Activated T-helper 9 cell treated with anti-CD3 and anti-CD28 coated beads, Interleukin-2, amount 50 U/mL, for 16 hours (primary cell): ENCODE data around the gene CYP26B1.

Source experiments
- DNase-seq: peaks from one replicate; pipeline ENCODE4 v3.0.0-alpha.2; 2020; ENCODE audit warnings: low read depth

The CYP26B1 gene

DNA sequence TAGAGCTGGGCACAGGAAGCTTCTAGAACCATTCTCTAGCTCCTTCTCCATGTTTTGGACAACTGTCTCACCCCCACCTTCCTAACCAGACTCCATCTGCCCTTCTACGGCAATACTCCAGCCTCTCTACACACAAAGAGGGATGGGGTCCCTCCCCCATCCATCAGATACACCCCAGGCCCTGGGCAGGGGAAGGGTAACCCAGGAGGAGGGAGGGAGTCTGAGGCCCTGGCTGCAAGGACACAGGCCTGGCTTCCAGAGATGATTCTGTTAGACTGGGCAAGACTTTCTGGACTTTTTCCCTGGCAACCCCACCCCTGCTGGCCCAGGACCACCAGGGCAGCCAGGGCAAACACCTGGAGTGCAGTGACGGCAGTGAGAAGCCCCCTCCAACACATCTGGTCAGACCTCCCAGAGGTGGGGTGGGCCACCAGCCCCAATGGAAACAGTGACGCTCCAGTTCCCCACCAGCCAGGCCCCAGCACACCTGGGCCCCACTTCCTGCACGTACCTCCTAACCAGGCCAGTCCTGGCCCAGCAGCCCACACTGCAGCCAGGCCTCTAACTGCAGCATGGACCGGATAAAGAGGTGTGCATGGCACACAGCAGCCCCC is 6.5 kb downstream of the CYP26B1 start:
- no peak for DNase-seq

DNA sequence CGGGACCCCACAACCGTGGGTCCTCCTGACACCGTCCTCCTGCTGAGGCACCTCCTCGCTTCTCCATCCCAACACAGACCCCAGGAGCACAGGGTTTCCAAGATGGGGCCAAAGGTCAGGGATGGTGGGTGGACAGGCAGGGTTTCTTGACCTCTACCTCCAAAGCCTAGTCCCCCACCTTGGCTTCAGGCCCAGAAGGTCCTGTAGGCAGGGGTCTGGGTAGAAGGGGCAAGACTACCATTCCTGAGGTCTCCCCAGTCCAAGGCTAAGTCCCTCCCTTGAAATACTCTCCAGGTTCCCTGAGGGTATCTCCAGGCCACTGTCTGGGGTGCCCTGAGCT is 7.1 kb downstream of the CYP26B1 start:
- DNase-seq, result no peak

DNA sequence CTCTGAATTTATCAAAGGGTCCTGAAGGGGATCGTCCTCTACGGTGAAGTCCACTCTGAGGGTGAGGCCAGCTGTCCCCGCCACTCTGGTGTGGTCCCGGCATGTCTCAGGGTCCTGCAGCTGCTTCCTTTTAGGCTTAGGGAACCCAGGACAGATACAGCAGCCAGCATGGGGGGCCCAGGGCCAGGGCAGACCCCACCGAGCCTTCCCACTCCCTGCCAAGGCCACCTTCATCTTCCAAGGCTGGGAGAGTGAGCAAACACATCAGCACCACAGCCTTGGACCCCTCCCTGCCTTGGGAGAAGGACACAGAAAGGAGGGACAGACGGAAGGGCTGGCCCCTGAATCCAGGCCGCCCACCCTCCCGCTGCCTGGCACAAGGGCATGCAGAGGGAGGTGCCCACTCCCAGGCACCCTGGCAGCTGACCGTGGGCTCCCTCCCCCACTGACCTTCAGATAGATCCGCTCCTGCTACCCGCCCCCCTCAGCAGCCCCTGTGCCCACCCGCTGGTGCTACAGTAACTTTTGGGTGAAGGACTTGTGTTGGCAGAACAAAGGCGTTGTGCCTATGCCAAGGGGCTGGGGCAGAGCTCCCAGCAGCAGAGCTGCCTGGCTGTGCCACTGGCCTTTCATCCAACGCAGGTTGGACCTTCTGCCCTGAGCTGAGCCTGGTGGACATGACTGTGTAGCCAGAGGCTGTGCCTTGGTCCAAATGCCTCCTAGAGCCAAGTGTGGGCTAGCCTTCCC is 7.6 kb downstream of the CYP26B1 start:
- DNase-seq, result no peak

- no peak for DNase-seq
Measured at GRCh38 chr2:72139471-72139873, 8.2 kb downstream of the CYP26B1 start.

DNA sequence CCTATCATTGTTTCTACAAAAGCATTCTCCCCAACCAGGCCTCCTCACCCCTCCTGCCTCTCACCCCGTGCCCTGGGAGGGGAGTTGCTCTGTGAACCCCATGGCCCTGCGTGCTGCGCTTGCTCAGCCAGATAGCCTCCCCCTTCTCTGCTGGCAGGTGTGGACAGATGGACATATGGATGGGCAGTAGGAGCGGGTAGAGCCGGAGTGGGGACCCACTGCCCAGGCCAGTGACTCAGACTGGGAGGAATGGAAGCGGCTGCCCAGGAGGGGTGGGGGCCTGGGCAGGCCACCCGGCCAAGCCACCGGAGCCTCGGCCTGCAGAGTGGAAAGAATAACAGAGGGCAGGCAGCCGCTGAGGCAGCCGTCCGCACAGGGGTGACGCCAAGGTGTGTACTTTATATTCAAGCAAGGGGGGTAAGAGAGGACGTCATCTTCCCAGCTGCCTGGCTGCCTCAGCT is 8.7 kb downstream of the CYP26B1 start:
- DNase-seq, result no peak

DNA sequence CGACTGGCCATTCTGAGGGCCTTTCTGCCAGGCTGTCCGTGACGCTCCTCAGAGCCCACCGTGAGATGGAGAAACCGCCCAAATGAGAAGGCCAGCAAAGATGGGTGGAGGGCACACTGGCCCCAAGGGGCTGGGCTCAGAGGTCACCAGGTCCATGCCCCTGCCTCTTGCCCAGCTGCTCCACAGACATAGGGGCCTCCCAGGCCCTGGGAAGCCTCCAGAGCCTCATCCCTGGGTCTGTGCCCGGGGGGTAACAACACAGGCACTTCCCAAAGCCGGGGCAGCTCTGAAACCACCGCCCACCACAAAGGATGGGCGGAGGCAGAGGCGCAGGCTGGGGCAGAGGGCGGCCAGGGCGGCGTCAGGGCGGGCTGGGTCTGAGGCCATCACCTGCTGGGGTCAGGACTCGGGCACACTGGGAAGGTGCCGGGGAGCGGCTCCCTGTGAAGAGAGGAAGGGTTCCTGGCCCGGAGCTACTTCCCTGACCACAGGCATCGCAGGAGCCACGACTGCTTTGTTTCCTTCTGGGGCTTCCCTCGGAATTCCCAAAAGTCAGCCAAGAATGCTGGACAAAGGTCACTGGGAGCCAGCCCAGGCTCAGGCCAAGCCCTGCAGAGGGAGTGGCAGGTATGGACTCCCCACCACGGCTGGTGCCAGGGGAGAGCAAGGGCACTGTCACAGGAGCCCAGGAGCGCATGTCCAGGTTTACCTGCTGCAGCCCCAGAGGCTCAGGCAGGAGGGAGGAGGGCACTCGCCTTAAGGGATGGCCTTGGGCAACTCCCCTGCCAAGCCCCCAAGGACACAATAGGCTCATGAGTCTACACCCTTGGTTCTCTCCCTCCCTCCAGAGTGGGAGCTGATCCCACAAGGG is 9.4 kb downstream of the CYP26B1 start:
- no peak for DNase-seq

DNA sequence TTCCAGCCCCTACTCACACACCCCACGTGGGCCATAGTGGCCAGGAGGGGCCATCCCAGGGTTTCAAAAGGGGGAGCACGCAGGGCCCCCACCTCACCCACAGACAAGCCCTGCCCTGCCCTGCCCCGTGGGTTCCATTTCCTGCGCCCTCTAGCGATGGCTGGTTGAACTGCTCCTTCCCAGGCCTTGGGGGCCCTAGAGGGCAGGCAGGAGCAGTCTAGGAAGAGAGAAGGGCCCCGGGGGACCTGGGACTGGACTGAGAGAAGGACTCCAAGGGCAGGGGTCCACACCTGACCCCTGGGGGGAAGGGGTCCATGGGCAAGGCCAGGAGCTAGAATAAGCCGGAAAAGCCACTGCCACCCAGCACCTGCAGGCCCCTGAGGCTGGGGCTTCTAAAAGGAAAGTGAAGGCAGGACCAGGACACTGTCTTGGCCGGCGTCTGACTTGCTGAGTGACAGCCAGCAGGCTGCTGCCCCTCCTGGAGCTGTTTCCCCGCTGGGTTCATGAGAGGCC is 10.1 kb downstream of the CYP26B1 start:
- peak; percentile 29 for DNase-seq

GRCh38 chr2:72136933-72137497 is 10.6 kb downstream of the CYP26B1 start:
- no peak for DNase-seq

GRCh38 chr2:72136331-72136730 is 11.3 kb downstream of the CYP26B1 start:
- DNase-seq, result no peak

DNA sequence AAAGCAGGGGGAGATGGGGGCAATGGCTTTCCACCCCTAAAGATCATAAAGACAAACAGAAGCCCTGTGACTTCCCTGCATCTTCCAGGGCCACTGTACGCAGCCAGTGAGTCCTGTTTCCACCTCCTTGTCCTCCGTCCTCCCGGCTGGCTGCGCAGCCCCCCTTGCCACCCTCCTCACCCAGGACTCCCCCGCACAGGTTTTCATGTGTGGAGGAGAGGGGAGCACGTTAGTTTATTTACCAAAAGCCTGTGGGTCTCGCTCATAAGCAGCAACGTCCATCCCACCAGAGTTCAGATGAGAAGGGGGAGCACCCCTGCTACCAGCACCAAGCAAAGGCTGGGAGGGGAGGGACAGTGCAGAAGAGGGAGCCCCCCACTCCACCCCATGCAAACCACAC is 11.7 kb downstream of the CYP26B1 start:
- DNase-seq, result no peak

DNA sequence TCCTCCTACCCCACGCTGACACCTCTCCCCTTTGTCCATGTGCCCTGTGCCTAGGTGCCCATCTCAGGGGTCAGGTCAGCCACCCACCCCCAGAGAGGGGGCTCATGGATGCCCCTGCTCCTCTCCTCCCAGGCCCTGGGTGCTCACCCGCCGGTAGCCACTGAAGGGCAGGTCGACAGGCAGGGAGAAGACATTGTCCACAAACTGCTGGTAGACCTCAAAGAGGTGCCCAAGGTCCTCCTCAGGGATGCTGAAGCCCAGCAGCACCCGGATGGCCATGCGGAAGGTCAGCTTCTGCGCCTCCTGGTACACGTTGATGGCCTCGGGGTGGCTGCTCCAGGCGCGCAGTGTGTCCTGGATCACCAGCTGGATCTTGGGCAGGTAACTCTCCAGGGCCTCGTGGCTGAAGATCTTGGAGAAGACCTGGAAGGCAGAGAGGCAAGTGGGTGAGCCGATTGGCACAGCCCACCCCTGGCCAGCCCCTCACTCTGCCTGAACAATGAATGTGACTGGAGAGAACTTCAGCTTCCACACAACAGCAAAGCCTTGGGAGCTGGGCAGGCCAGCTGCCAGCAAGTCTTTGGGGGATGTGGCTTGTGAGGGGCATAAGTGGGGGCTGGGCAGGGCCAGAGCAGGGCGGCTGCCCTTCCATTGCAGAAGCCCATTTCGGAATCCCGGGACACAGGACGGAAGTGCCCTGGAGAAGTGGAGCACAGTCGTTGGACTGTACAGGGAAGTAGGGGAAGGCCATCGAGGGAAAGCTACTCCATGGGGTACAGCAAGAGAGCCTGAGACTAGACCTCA is 12.5 kb downstream of the CYP26B1 start:
- no peak for DNase-seq

- DNase-seq, result no peak
Measured at GRCh38 chr2:72134408-72134996, 13.2 kb downstream of the CYP26B1 start.

DNA sequence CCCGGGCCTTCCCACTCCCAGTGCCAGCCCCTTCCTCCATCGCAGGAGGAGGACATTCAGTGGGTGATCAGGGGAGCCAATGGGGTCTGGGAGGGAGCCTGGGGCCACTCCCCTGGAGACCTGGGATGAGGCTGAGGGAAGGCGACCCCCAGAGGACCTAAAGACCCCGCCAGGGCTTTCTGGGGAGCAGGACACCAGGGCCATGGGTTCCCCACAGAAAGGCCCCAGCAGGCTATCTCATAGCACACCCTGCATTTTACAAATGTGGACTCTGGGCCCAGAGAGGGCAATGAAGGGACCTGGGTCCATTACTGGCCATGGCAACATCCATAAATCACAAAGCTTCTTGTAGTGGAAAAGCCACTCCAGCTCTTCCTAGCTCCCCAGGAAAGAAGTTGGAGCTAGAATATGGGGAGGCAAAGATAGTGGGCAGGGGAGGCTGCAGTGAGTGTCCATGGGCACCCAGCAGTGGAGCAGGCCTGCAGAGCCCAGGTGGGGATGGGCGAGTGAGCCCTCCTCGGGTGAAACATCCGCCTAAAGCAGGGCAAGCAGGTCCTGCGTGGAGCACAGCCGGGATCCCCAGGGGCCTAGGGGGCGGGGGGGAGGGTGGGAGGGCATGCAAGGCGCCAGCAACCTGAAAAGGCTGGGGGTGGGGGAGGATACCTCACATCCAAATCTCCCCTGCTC is 13.8 kb downstream of the CYP26B1 start:
- no peak for DNase-seq

GRCh38 chr2:72132981-72133720 is 14.5 kb downstream of the CYP26B1 start:
- no peak for DNase-seq

DNA sequence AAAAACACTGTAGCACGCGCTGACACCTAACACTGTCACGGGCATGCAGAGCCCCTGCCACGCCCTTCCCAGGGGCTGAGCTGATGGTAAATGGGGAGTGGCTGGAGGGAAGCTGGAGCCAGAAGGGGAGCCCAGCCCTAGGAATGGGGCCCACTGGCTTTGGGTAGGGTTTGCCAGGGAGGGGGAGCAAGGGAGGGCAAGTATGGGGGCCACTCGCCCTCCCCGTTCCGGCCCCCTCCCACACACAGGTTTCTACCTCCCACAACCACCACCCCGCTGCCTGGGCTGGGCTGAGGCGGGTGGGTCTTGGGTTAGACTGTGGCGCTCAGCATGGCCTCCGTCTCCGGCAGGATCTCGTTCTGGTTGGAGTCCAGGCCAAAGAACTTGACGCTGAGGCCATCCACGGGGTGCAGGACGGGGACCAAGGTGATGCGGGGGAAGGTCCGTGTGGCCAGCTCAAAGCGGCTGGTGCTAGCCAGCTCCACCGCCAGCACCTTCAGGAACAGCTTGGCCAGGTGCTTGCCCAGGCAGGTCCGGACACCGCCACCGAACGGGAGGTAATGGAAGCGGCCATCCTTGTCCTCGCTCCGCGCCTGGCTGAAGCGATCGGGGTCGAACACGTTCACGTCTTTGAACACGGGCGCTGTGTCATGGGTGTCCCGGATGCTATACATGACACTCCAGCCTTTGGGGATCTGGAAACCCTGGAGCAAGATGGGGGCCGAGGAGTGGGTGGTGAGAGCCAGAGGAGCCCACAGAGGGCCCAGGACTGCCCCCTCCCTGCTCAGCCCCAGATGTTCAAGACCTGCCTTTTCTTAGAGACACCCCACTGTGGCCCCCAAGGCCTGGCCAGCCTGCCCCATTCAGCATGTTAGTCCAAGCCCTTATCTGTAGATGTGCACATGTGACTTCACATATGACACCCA is 15.5 kb downstream of the CYP26B1 start:
- DNase-seq, result no peak

- no peak for DNase-seq
Measured at GRCh38 chr2:72131371-72131891, 16.2 kb downstream of the CYP26B1 start.

DNA sequence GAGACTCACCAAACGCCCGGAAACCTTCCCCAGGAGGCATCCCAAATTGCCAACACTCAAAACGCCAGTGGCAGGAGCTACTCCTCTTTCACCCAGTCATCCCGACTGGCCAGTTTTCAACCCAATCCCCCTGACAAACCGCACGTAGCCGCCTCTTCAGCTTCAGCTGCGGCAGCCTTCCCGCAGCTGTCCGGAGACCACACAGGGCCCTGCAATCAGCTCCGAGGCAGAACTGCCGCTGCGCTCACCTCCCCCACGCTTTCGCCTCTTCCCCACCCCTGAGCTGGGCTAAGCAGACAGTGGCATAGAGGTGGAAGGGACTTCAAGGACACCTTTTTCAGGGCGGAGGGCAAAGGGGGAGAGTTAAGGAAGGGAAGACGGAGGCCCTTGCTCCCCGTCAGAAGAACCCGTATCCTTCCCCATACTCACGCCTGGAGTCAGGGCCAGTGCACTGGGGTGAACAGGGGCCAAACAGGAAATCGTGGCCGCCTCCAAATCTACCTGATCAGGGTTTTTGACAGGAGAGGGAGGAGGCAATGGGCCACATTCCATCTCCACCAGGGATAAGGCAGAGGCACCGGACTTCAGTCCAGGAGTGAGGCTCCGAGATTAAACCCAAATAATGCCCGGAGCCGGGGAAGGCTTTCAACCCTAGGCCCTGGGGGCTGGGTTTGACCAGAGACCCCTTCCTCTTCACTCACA is 16.9 kb downstream of the CYP26B1 start:
- no peak for DNase-seq
